GM12878 (cell line): ENCODE results near the gene CD48. TPM values are rescaled to one million over a fixed set of nuclear protein-coding genes. Genes with fewer than 3 reads are reported as not detected.

Source experiments
- CBFB ChIP-seq: IDR thresholded peaks from 2 replicates; pipeline ENCODE4 v1.6.1; 2016; ENCODE audit warnings: antibody characterized with exemption, low read depth
- EGR1 ChIP-seq, 2 experiments: IDR thresholded peaks; 1 replicate in 1 of 2; 2 replicates in 1 of 2; pipeline ENCODE4 v1.6.1; 2011 to 2012; ENCODE audit warnings: low read depth in 2 of 2, low read length in 2 of 2, borderline replicate concordance in 1 of 2, mild to moderate bottlenecking in 1 of 2, moderate library complexity in 1 of 2
- ESRRA ChIP-seq: IDR thresholded peaks from 2 replicates; pipeline ENCODE4 v1.6.1; 2012; ENCODE audit warnings: mild to moderate bottlenecking, low read length, improper control_type of control experiment
- ETV6 ChIP-seq, 2 experiments: fragments of 450-650 bp in 1 of 2; IDR thresholded peaks in 1 of 2; conservative IDR thresholded peaks in 1 of 2; 2 replicates each; pipeline ENCODE4 v1.6.1; 2014; ENCODE audit warnings: antibody characterized with exemption in 1 of 2, borderline replicate concordance in 1 of 2, low read depth in 1 of 2, mild to moderate bottlenecking in 1 of 2, moderate library complexity in 1 of 2
- IRF4 ChIP-seq: IDR thresholded peaks from 2 replicates; pipeline ENCODE4 v1.6.1; 2011; ENCODE audit warnings: low read depth, low read length
- MEF2B ChIP-seq: fragments of 450-650 bp; IDR thresholded peaks from 2 replicates; pipeline ENCODE4 v1.6.1; 2018; ENCODE audit warnings: mild to moderate bottlenecking, moderate library complexity; ENCODE audit not compliant: partially characterized antibody, poor library complexity, severe bottlenecking
- MYB ChIP-seq: fragments of 150-350 bp; IDR thresholded peaks from 2 replicates; pipeline ENCODE4 v1.6.1; 2014; ENCODE audit warnings: mild to moderate bottlenecking, low read depth, low read length, borderline replicate concordance
- MYC ChIP-seq: IDR thresholded peaks from 2 replicates; pipeline ENCODE4 v1.6.1; 2011; ENCODE audit warnings: mild to moderate bottlenecking, low read length, moderate library complexity, inconsistent platforms; ENCODE audit not compliant: insufficient read depth, insufficient replicate concordance, insufficient read length, severe bottlenecking
- NR2C1 ChIP-seq: fragments of 450-650 bp; IDR thresholded peaks from 2 replicates; pipeline ENCODE4 v1.6.1; 2017; ENCODE audit warnings: antibody characterized with exemption, mild to moderate bottlenecking, moderate library complexity
- PML ChIP-seq: IDR thresholded peaks from 2 replicates; pipeline ENCODE4 v1.6.1; 2012; ENCODE audit warnings: low read length, inconsistent platforms
- SIX5 ChIP-seq: IDR thresholded peaks from 2 replicates; pipeline ENCODE4 v1.6.1; 2011; ENCODE audit warnings: mild to moderate bottlenecking, low read depth, low read length, moderate library complexity; ENCODE audit not compliant: severe bottlenecking
- SMAD5 ChIP-seq: IDR thresholded peaks from 2 replicates; pipeline ENCODE4 v1.6.1; 2016; ENCODE audit warnings: antibody characterized with exemption, low read depth
- SREBF2 ChIP-seq: IDR thresholded peaks from 2 replicates; pipeline ENCODE4 v1.6.1; 2012; ENCODE audit warnings: mild to moderate bottlenecking, low read length
- STAT3 ChIP-seq: IDR thresholded peaks from 2 replicates; pipeline ENCODE4 v1.6.1; 2011; ENCODE audit warnings: low read depth, low read length, improper control_type of control experiment
- TCF12 ChIP-seq: IDR thresholded peaks from 2 replicates; pipeline ENCODE4 v1.6.1; 2011; ENCODE audit warnings: low read depth, mild to moderate bottlenecking, low read length
- TCF7 ChIP-seq: IDR thresholded peaks from 2 replicates; pipeline ENCODE4 v1.6.1; 2014; ENCODE audit warnings: antibody characterized with exemption, borderline replicate concordance
- WRNIP1 ChIP-seq: IDR thresholded peaks from 2 replicates; pipeline ENCODE4 v1.6.1; 2011; ENCODE audit warnings: low read depth, low read length, improper control_type of control experiment, borderline replicate concordance
- ZNF207 ChIP-seq: fragments of 450-650 bp; IDR thresholded peaks from 2 replicates; pipeline ENCODE4 v1.6.1; 2014; ENCODE audit warnings: antibody characterized with exemption, mild to moderate bottlenecking, borderline replicate concordance
- polyA plus RNA-seq, 11 experiments: library from polyadenylated mRNA; depleted of rRNA in 4 of 11; unstranded in 6 of 11; stranded (reverse) in 5 of 11; fragments of >200 nt; fragmentation: Nextera tagmentation in 4 of 11; fragmentation: Illumina TruSeq in 1 of 11; extraction: Ambion mirVana in 4 of 11; extraction: Trizol in 1 of 11; gene quantifications; 1 replicate in 1 of 11; 2 replicates in 10 of 11; pipeline versions ENCODE4 v1.2.1 to v1.2.3, GENCODE V29; 2011 to 2016; ENCODE audit warnings: inconsistent platforms in 2 of 11, missing spikeins in 2 of 11, low read depth in 1 of 11
- total RNA-seq, 4 experiments: library from RNA; depleted of rRNA in 3 of 4; stranded (reverse); fragments of >200 nt in 3 of 4; fragmentation: Illumina TruSeq in 1 of 4; extraction: Trizol in 1 of 4; gene quantifications; 2 replicates each; pipeline versions ENCODE4 v1.2.1 to v1.2.3, GENCODE V29; 2013 to 2021
- TF ChIP-seq, protein P1 (sequence below): fragments of 450-650 bp; IDR thresholded peaks from 2 replicates; pipeline ENCODE4 v1.6.1; 2017; ENCODE audit warnings: mild to moderate bottlenecking, low read depth, inconsistent platforms; ENCODE audit not compliant: poor library complexity, severe bottlenecking
- TF ChIP-seq, protein P2 (sequence below): fragments of 150-350 bp; IDR thresholded peaks from 2 replicates; pipeline ENCODE4 v1.6.1; 2014; ENCODE audit warnings: mild to moderate bottlenecking, low read depth, low read length
- TF ChIP-seq, protein P3 (sequence below): fragments of 450-650 bp; IDR thresholded peaks from 2 replicates; pipeline ENCODE4 v1.6.1; 2018; ENCODE audit warnings: mild to moderate bottlenecking, low read depth, moderate library complexity; ENCODE audit not compliant: partially characterized antibody
- TF ChIP-seq, protein P4 (sequence below): IDR thresholded peaks from 2 replicates; pipeline ENCODE4 v1.6.1; 2012; ENCODE audit warnings: low read depth, low read length, improper control_type of control experiment

CD48 gene
- total and polyA plus RNA-seq, 10 of the 15 experiments (the other 5 are each of a cell fraction or from before 2014, with no cell fraction given), result 302 to 1,315 (median 430) TPM

DNA sequence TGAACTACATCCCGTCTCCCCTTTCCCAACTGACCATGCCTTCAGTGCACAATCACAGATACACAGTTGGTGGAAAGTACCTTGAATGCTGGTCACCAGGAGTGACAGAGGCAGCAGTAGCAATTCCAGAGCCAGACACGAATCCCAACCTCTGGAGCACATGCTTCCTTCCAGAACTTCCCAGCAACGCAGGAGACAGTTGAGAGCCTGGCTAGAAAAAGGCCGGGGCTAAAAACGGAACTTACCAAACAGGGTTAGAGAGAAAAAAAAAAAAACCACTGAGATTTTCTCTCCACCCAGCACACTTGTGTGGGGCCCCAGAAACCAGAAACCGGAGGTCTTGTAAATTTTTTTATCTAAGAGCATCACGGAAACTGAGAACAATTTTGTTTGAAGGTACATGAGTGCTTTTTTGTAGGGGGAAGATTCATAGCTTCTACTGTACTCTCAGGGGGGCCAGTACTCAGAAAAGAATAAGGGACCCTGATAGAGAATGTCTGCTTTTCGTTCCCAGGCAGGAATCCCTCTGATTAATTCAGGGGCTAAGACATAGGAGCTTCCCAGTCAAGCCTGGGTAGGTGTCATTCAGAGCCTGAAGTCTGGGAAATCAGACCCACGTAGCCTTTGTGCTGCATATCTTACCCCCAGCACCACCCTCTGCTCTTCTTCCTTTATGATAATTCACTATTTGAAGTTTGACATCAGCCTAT is at the start of gene CD48 (continued):
- TF ChIP-seq SMAD5 (peak; percentile 82), ETV6 (conservative IDR thresholded peaks at IDR 0.05 in 1 of 2, IDR thresholded peaks at IDR 0.05 in 1 of 2; ENCODE audit: borderline replicate concordance in 1 of 2, low read depth in 1 of 2) (peak in 1 of 2 experiments; percentile 88; a peak in 2 of 4 replicates), STAT3 (0 out of 2 replicates have a peak, but pooled peaks have one; percentile 39), TCF12 (0 out of 2 replicates have a peak, but pooled peaks have one; percentile 26), WRNIP1 (0 out of 2 replicates have a peak, but pooled peaks have one; percentile 10), NR2C1 (no peak), IRF4 (0 out of 2 replicates have a peak, but pooled peaks have one; percentile 41), SIX5 (no peak), MEF2B (peak; percentile 81), MYB (0 out of 2 replicates have a peak, but pooled peaks have one; percentile 40), TCF7 (no peak), PML (peak; percentile 68; the same call in 1 of the 2 replicates), ESRRA (no peak), ZNF207 (peak; percentile 40; the same call in 1 of the 2 replicates), CBFB (peak; percentile 73; the same call in 1 of the 2 replicates), SREBF2 (no peak), MYC (no peak), EGR1 (IDR thresholded peaks at IDR 0.05; ENCODE audit: borderline replicate concordance in 1 of 2, low read depth in 2 of 2, low read length in 2 of 2) (no peak)
- TF ChIP-seq, protein P1, sequence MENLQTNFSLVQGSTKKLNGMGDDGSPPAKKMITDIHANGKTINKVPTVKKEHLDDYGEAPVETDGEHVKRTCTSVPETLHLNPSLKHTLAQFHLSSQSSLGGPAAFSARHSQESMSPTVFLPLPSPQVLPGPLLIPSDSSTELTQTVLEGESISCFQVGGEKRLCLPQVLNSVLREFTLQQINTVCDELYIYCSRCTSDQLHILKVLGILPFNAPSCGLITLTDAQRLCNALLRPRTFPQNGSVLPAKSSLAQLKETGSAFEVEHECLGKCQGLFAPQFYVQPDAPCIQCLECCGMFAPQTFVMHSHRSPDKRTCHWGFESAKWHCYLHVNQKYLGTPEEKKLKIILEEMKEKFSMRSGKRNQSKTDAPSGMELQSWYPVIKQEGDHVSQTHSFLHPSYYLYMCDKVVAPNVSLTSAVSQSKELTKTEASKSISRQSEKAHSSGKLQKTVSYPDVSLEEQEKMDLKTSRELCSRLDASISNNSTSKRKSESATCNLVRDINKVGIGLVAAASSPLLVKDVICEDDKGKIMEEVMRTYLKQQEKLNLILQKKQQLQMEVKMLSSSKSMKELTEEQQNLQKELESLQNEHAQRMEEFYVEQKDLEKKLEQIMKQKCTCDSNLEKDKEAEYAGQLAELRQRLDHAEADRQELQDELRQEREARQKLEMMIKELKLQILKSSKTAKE, result no peak
- TF ChIP-seq, protein P2, sequence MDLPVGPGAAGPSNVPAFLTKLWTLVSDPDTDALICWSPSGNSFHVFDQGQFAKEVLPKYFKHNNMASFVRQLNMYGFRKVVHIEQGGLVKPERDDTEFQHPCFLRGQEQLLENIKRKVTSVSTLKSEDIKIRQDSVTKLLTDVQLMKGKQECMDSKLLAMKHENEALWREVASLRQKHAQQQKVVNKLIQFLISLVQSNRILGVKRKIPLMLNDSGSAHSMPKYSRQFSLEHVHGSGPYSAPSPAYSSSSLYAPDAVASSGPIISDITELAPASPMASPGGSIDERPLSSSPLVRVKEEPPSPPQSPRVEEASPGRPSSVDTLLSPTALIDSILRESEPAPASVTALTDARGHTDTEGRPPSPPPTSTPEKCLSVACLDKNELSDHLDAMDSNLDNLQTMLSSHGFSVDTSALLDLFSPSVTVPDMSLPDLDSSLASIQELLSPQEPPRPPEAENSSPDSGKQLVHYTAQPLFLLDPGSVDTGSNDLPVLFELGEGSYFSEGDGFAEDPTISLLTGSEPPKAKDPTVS, result 0 out of 2 replicates have a peak, but pooled peaks have one; percentile 30
- TF ChIP-seq, protein P3, sequence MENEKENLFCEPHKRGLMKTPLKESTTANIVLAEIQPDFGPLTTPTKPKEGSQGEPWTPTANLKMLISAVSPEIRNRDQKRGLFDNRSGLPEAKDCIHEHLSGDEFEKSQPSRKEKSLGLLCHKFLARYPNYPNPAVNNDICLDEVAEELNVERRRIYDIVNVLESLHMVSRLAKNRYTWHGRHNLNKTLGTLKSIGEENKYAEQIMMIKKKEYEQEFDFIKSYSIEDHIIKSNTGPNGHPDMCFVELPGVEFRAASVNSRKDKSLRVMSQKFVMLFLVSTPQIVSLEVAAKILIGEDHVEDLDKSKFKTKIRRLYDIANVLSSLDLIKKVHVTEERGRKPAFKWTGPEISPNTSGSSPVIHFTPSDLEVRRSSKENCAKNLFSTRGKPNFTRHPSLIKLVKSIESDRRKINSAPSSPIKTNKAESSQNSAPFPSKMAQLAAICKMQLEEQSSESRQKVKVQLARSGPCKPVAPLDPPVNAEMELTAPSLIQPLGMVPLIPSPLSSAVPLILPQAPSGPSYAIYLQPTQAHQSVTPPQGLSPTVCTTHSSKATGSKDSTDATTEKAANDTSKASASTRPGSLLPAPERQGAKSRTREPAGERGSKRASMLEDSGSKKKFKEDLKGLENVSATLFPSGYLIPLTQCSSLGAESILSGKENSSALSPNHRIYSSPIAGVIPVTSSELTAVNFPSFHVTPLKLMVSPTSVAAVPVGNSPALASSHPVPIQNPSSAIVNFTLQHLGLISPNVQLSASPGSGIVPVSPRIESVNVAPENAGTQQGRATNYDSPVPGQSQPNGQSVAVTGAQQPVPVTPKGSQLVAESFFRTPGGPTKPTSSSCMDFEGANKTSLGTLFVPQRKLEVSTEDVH, result no peak
- TF ChIP-seq, protein P4, sequence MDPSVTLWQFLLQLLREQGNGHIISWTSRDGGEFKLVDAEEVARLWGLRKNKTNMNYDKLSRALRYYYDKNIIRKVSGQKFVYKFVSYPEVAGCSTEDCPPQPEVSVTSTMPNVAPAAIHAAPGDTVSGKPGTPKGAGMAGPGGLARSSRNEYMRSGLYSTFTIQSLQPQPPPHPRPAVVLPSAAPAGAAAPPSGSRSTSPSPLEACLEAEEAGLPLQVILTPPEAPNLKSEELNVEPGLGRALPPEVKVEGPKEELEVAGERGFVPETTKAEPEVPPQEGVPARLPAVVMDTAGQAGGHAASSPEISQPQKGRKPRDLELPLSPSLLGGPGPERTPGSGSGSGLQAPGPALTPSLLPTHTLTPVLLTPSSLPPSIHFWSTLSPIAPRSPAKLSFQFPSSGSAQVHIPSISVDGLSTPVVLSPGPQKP, result peak; percentile 96
